Measurements from ENCODE around the gene ZBTB2. TPM values are rescaled to one million over a fixed set of nuclear protein-coding genes. Genes with fewer than 3 reads are reported as not detected.
A peak's percentile ranks its signal among the peaks of the same experiment; 100 is the strongest.

The ZBTB2 gene
- total and polyA plus RNA-seq, 10 of the 15 experiments (the other 5 are each of a cell fraction or from before 2014, with no cell fraction given): 4.2 to 21.9 (median 15.0) TPM

- TF ChIP-seq ATF2 (IDR thresholded peaks at IDR 0.05; ENCODE audit: low read length): no peak
- TF ChIP-seq NBN (IDR thresholded peaks at IDR 0.05): peak; percentile 57
- peak; percentile 9 for TF ChIP-seq SP1 (IDR thresholded peaks at IDR 0.05; ENCODE audit: low read depth, low read length)
- peak; percentile 81 for TF ChIP-seq SMARCA5 (IDR thresholded peaks at IDR 0.05)
- no peak for TF ChIP-seq CUX1 (IDR thresholded peaks at IDR 0.05; ENCODE audit: insufficient replicate concordance, low read depth, low read length)
- TF ChIP-seq NR2C2 (IDR thresholded peaks at IDR 0.05; ENCODE audit: borderline replicate concordance, control insufficient read depth, insufficient read length, low read depth): no peak
- TF ChIP-seq RAD21 (IDR thresholded peaks at IDR 0.05; ENCODE audit: insufficient read depth, low read depth, low read length): no peak
- peak; percentile 27; the same call in 1 of the 2 replicates for TF ChIP-seq RELB (IDR thresholded peaks at IDR 0.05; ENCODE audit: low read depth)
- no peak for TF ChIP-seq RUNX3 (IDR thresholded peaks at IDR 0.05; ENCODE audit: low read length)
- peak; percentile 54; the same call in 1 of the 2 replicates for TF ChIP-seq YY1 (IDR thresholded peaks at IDR 0.05; ENCODE audit: low read depth, low read length)
- no peak for TF ChIP-seq ZBTB40 (IDR thresholded peaks at IDR 0.05; ENCODE audit: borderline replicate concordance)
- no peak for TF ChIP-seq CHD4 (IDR thresholded peaks at IDR 0.05)
- peak; percentile 87 for TF ChIP-seq BACH1 (IDR thresholded peaks at IDR 0.05; ENCODE audit: borderline replicate concordance)
- no peak for TF ChIP-seq CEBPZ (IDR thresholded peaks at IDR 0.05; ENCODE audit: low read depth, low read length)
These were observed 1.6 kb downstream of the ZBTB2 start (continued) for GRCh38 chr6:151389618-151390275.
